ENCODE results near the gene COP1.

Gene COP1

GRCh38 chr1:176198413-176198812 is 8.7 kb downstream of the COP1 start:
- no peak for DNase-seq

GRCh38 chr1:176196728-176197127 is 10.4 kb downstream of the COP1 start:
- DNase-seq: no peak

DNA sequence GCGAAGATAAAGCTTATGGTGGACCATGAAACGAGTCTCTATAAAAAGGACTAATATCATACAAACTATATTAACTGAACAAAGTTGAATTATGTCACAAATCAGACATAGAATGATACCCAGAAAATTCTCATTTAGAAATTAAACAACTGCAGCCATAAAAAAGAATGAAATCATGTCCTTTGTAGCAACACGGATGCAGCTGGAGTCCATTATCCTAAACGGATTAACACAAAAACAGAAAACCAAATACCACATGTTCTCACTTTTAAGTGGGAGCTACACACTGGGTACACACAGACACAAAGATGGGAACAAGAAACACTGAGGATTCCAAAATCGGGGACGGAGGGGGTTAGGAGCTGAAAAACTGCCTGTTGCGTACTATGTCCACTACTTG is 11.5 kb downstream of the COP1 start:
- DNase-seq: peak; percentile 73

GRCh38 chr1:176193663-176194062 is 13.4 kb downstream of the COP1 start:
- no peak for DNase-seq

DNA sequence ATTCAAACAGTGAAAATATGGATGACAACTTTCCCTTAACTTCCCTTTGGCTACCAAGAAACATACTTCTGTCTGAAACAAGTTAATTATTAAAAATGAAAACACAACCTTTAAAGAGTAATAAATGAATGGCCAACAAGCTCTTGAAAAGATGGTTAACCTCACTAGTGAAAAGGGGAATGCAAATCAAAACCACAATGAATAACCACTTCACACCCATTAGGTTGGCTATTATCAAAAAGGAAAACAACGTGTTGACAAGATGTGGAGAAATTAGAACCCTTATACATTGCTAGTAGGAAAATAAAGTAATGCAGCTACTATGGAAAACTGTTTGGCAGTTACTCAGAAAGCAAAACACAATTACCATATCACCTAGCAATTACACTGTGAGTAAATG is 14.1 kb downstream of the COP1 start:
- DNase-seq: no peak

- no peak for DNase-seq
Observed at GRCh38 chr1:176188604-176189003, 18.5 kb downstream of the COP1 start.

- no peak for DNase-seq
Observed at GRCh38 chr1:176187001-176187400, 20.1 kb downstream of the COP1 start.

- DNase-seq: no peak
Observed at GRCh38 chr1:176183618-176184017, 23.5 kb downstream of the COP1 start.

DNA sequence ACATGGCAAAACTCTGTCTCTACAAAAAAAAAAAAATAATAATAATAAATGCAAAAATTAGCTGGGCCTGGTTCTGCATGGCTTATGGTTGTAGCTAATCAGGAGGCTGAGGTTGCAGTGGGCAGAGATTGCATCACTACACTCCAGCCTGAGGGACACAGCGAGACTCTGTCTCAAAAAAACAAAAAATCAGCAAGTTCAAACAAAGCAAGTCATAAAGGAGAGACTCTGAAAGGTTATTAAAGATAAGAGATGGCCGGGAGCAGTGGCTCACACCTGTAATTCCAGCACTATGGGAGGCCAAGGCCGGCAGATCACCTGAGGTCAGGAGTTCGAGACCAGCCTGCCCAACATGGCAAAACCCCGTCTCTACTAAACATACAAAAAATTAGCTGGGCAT is 28.8 kb downstream of the COP1 start:
- DNase-seq: no peak

DNA sequence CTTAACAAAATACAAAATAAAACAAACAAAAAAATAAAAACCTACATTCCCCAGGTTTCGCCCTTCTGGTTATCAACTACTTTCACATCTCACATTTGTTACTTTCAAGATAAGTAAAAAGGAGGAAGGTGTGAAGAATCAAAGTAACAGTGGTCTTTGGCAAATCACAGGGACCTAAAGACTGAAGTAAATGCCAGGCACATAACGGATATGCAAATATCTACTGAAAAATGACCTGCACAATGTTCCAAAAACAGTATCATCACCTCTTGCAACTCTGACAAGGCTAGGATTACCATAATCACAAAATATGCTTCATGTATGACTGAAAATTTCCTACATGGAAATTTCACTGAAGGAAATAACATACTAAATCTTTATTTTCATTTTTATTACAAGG is 29.3 kb downstream of the COP1 start:
- no peak for DNase-seq

DNA sequence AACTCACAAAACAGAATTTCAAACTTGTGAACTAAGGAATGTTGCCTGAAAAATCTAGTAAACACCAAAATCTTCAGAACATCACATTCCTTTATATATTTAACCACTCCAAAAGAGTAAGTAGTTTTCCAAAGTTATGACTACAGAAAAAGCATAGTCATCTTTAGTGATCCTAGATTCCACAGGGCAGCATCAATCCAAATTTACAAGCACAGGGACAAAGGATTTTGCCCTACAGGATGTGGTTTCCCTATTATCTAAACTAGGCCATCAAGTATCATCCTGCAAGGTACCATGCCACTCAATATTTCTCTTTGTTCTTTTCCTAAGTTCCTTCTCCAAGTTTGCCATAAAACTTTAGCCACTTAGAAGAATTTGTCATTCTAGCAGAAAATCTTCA is 33.0 kb downstream of the COP1 start:
- DNase-seq: no peak

DNA sequence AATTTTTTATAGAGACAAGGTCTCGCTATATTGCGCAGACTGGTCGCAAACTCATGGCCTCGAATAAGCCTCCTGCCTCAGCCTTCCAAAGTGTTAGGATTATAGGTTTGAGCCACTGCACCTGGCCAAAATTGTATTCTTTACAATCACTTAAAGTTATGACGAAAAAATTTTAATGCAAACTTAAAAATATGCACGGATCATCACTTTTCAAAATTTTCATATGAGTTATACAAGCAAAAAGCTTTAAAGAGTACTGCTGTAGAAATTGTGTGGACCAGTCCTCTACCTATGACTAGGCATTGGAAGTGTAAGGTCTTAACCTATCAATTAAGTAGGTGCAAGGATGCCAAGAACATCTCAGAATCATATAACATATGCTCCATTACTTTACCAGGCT is 34.9 kb downstream of the COP1 start:
- DNase-seq: no peak

DNA sequence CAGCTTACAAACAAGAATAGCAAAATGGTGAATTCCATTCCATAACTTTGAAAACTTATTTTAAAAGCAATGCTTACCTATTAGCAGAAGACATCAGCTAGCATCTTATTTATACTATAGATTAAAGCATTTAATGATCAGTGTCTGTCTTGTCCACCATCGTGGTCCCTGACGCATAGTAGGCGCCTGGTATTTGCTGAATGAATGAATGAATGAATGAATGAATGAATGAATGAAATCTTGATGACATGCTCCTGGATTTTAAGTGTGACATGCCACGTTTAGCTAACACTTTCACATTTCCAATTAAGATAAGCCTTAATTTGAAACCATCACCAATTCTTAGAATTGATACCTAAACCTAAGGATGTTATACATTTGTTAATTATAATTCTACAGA is 39.9 kb downstream of the COP1 start:
- DNase-seq: no peak

DNA sequence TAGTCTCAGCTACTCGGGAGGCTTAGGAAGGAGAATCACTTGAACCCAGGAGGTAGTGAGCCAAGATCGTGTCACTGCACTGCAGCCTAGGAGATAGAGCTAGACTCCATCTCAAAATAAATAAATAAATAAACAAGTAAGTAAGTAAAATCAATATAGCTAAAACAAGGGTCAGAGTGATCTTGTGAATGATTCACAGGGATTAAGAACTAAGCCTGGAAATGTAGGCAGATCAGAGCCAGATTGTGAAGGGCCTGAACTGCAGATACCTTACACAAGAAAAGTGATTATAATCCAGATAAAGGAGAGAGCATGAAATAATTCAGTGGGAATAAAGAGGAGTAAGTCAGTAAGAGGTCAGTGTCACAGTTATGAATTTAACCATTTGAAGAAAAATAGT is 41.5 kb downstream of the COP1 start:
- peak; percentile 28 for DNase-seq

DNA sequence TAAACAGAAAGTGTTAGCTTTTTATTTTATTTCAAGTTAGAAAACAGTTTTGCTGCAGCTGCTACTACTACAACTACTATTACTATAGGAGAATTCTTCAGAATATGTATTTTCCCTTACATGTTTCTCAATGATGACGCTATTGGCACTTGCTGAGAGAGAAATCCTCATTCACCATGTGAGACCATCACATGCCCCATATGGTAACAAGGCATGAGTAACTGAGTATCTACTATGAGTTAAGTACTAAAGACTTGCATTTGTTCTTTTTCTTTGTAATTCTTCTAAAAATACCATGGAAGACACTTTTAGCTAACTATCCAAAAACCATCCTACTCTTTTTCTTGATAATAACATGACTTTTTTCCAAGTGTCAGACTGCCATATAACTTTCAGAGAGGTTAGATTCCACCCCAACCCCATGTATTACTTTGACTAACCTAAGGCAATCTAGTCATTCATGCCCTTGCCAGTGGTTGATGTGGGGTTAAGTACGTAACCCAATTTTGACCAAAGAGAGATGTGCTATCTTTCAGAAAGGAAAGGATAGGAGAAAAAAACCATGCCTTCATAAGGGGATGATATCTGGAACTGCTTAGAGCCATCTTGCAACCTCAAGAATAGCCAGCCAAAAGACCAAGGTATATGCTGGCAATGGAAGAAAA is 42.9 kb downstream of the COP1 start:
- DNase-seq: no peak

GRCh38 chr1:176159993-176160392 is 47.1 kb downstream of the COP1 start:
- no peak for DNase-seq

DNA sequence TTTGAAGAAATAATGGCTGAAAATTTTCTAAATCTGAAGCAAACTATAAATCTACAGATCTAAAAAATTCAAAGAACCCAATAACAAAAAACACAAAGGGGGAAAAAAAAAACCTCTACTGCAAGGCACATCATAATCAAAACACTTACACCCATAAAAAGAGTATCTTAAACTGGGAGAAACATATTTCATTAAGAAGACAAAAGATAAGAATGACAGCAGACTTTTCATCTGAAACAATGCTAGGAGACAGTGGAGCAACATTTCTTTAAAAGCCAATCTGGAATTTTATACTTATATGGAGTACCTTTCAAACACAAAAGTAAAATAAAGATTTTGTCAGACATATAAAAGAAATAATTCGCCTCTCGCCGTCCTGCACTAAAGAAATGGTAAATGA is 49.1 kb downstream of the COP1 start:
- no peak for DNase-seq

DNA sequence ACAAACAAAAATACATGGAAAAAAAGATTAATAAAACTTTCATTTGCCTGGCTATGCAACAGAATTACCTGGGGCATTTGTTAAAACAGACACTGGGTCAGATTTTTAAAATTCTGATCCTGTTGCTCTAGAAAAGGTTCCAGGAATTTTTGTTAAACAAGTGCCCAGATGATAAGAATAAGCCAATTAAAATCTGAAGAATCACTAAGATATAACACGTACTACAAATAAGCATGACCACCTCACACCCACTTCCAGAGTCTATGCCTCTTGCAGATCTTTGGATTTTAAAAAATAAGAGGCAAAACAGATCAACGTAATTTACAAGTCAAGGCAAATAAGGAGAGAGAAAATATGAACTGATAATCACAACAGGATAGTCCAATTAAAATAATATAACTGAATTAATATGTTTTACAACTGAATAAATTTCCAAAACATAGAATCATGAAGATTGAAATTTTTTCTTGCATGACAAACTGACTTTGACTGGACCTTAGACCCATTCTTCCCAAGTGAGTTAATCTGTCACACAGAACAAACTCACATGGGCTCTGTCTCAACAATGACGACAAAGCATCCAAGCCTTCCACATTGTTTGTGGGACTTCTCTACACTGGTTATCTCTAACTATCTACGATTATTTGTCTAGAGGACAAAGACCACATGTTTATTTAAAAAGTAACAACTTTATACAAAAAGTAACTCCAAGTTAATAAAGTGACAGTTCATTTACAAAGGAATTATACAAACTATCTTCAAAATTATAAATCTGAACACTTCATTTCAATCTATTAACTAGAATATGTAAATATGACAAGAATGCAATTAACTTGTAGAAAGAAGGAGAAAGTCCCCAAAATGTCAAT is 56.9 kb downstream of the COP1 start:
- no peak for DNase-seq

GRCh38 chr1:176144526-176144925 is 62.6 kb downstream of the COP1 start:
- DNase-seq: no peak

DNA sequence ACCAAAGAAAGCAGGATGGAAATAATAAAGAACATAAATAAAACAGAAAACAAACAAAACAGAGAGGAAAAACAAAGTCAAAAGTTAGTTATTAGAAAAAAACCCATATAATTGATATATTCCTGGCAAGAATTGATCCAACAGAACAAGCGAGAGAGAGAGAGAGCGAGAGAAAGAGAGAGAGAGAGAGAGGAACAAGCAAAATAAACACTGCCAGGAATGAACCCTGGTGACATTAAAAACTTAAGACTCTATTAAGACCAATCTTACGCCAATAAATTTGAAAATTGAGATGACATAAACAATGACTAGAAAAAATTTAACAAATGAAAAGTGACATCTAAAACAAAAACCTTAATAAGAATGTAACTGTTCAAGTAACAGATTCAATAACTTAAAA is 64.1 kb downstream of the COP1 start:
- no peak for DNase-seq

DNA sequence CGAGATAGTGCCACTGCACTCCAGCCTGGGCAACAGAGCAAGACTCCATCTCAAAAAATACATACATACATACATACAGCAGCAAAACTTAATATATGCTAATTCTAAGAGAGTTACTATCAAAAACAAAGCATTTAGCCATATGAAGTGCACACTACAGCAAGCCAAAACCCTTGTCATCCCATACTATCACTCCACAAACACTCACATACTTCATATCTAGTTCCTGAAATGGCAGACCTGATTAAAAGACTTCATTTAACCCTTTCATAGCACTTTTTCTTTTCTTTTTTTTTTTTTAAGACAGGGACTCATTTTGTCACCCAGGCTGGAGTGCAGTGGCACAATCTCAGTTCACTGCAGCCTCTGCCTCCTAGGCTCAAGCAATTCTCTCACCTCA is 65.6 kb downstream of the COP1 start:
- no peak for DNase-seq

DNA sequence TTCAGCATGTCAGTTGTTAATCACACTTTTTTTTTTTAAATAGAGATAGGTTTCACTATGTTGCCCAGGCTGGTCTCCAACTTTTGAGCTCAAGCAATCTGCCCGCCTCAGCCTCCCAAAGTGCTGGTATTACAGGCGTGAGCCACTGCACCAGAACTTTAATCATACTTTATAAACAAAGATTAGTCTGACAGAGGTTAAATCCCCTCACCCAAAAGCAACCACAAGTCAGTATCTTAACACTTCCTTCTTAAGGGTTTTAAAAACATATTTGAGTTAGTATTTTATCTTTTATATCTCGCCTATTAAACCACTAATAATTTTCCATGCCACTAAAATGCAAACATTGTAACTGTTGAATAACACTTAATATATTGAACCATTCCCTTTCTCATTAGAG is 70.2 kb downstream of the COP1 start:
- peak; percentile 31 for DNase-seq

- no peak for DNase-seq
Observed at GRCh38 chr1:176134666-176135065, 72.4 kb downstream of the COP1 start.

DNA sequence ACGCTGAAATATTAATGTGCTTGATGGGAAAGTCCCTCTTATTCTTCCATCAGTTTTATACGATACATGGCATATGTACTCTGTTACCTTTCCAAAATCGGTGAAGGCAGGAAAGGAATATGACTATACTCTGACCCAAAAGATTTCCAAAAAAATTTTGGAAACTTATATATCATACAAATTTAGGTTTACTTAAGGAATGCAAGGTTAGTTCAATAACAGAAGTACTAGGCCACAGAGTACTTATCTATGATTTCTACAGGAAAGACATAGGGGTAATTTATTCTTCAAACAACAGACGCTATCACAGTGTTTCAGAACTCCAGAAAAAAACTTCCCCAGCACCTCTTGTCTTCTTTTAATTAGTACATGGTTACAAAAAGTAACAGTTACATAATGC is 84.8 kb downstream of the COP1 start:
- DNase-seq: no peak

- DNase-seq: peak; percentile 22
Observed at GRCh38 chr1:176119549-176119948, 87.5 kb downstream of the COP1 start.

All from NCI-H82 (cell line).